ENCODE measurements around the gene ALPK3.

The ALPK3 gene

GRCh38 chr15:84798436-84798946 lies 18.7 kb upstream of the ALPK3 start:
- H3K36me3 ChIP-seq (ENCODE audit: control insufficient read depth, insufficient read depth, low read length): peaks cover 68% of the 10 kb centered on the region
- H3K4me3 ChIP-seq (ENCODE audit: low read depth, low read length): no peak overlapping the region
- H3K9me3 ChIP-seq (ENCODE audit: control insufficient read depth, insufficient read depth, low read length): no peaks in the 10 kb centered on the region
- H3K27me3 ChIP-seq (ENCODE audit: control insufficient read depth, insufficient read depth, low read length): no peaks in the 10 kb centered on the region
- no peaks in the 10 kb centered on the region for H3K4me1 ChIP-seq (ENCODE audit: control insufficient read depth, insufficient read depth, low read length)
- H3K9ac ChIP-seq (ENCODE audit: low read depth, low read length): no peak overlapping the region
- H3K27ac ChIP-seq (ENCODE audit: low read depth, low read length): no peak overlapping the region

- Histone ChIP-seq H3K36me3 (ENCODE audit: control insufficient read depth, insufficient read depth, low read length) (peaks cover 76% of the 10 kb centered on the region), H3K4me1 (ENCODE audit: control insufficient read depth, insufficient read depth, low read length) (no peaks in the 10 kb centered on the region), H3K4me3 (ENCODE audit: low read depth, low read length) (no peak overlapping the region), H3K27ac (ENCODE audit: low read depth, low read length) (no peak overlapping the region), H3K9ac (ENCODE audit: low read depth, low read length) (no peak overlapping the region), H3K27me3 (ENCODE audit: control insufficient read depth, insufficient read depth, low read length) (no peaks in the 10 kb centered on the region), H3K9me3 (ENCODE audit: control insufficient read depth, insufficient read depth, low read length) (no peaks in the 10 kb centered on the region)
Observed at GRCh38 chr15:84799511-84800187, 17.5 kb upstream of the ALPK3 start.

GRCh38 chr15:84800365-84800806 lies 16.8 kb upstream of the ALPK3 start:
- Histone ChIP-seq H3K4me1 (ENCODE audit: control insufficient read depth, insufficient read depth, low read length) (no peaks in the 10 kb centered on the region), H3K9me3 (ENCODE audit: control insufficient read depth, insufficient read depth, low read length) (no peaks in the 10 kb centered on the region), H3K27me3 (ENCODE audit: control insufficient read depth, insufficient read depth, low read length) (no peaks in the 10 kb centered on the region), H3K4me3 (ENCODE audit: low read depth, low read length) (no peak overlapping the region), H3K9ac (ENCODE audit: low read depth, low read length) (no peak overlapping the region), H3K27ac (ENCODE audit: low read depth, low read length) (no peak overlapping the region), H3K36me3 (ENCODE audit: control insufficient read depth, insufficient read depth, low read length) (peaks cover 79% of the 10 kb centered on the region)

GRCh38 chr15:84804005-84804900 lies 12.9 kb upstream of the ALPK3 start:
- H3K9me3 ChIP-seq (ENCODE audit: control insufficient read depth, insufficient read depth, low read length): no peaks in the 10 kb centered on the region
- H3K27ac ChIP-seq (ENCODE audit: low read depth, low read length): no peak overlapping the region
- H3K4me1 ChIP-seq (ENCODE audit: control insufficient read depth, insufficient read depth, low read length): no peaks in the 10 kb centered on the region
- no peaks in the 10 kb centered on the region for H3K27me3 ChIP-seq (ENCODE audit: control insufficient read depth, insufficient read depth, low read length)
- no peak overlapping the region for H3K9ac ChIP-seq (ENCODE audit: low read depth, low read length)
- H3K36me3 ChIP-seq (ENCODE audit: control insufficient read depth, insufficient read depth, low read length): peaks cover 54% of the 10 kb centered on the region
- no peak overlapping the region for H3K4me3 ChIP-seq (ENCODE audit: low read depth, low read length)

- H3K9ac ChIP-seq (ENCODE audit: low read depth, low read length): no peak overlapping the region
- no peak overlapping the region for H3K4me3 ChIP-seq (ENCODE audit: low read depth, low read length)
- no peaks in the 10 kb centered on the region for H3K9me3 ChIP-seq (ENCODE audit: control insufficient read depth, insufficient read depth, low read length)
- no peak overlapping the region for H3K27ac ChIP-seq (ENCODE audit: low read depth, low read length)
- no peaks in the 10 kb centered on the region for H3K4me1 ChIP-seq (ENCODE audit: control insufficient read depth, insufficient read depth, low read length)
- H3K36me3 ChIP-seq (ENCODE audit: control insufficient read depth, insufficient read depth, low read length): peaks cover 44% of the 10 kb centered on the region
- no peaks in the 10 kb centered on the region for H3K27me3 ChIP-seq (ENCODE audit: control insufficient read depth, insufficient read depth, low read length)
Observed at GRCh38 chr15:84805221-84805620, 11.9 kb upstream of the ALPK3 start.

GRCh38 chr15:84807228-84807627 lies 9.9 kb upstream of the ALPK3 start:
- no peaks in the 10 kb centered on the region for H3K9me3 ChIP-seq (ENCODE audit: control insufficient read depth, insufficient read depth, low read length)
- no peaks in the 10 kb centered on the region for H3K27me3 ChIP-seq (ENCODE audit: control insufficient read depth, insufficient read depth, low read length)
- H3K27ac ChIP-seq (ENCODE audit: low read depth, low read length): no peak overlapping the region
- no peak overlapping the region for H3K4me3 ChIP-seq (ENCODE audit: low read depth, low read length)
- no peak overlapping the region for H3K9ac ChIP-seq (ENCODE audit: low read depth, low read length)
- H3K4me1 ChIP-seq (ENCODE audit: control insufficient read depth, insufficient read depth, low read length): no peaks in the 10 kb centered on the region
- H3K36me3 ChIP-seq (ENCODE audit: control insufficient read depth, insufficient read depth, low read length): peaks cover 26% of the 10 kb centered on the region

GRCh38 chr15:84810073-84810840 lies 6.9 kb upstream of the ALPK3 start:
- Histone ChIP-seq H3K4me1 (ENCODE audit: control insufficient read depth, insufficient read depth, low read length) (no peaks in the 10 kb centered on the region), H3K27me3 (ENCODE audit: control insufficient read depth, insufficient read depth, low read length) (no peaks in the 10 kb centered on the region), H3K4me3 (ENCODE audit: low read depth, low read length) (no peak overlapping the region), H3K9ac (ENCODE audit: low read depth, low read length) (no peak overlapping the region), H3K27ac (ENCODE audit: low read depth, low read length) (no peak overlapping the region), H3K36me3 (ENCODE audit: control insufficient read depth, insufficient read depth, low read length) (peaks cover under 1% of the 10 kb centered on the region; the same call in 1 of the 2 replicates), H3K9me3 (ENCODE audit: control insufficient read depth, insufficient read depth, low read length) (no peaks in the 10 kb centered on the region)

- no peaks in the 10 kb centered on the region for H3K36me3 ChIP-seq (ENCODE audit: control insufficient read depth, insufficient read depth, low read length)
- H3K27me3 ChIP-seq (ENCODE audit: control insufficient read depth, insufficient read depth, low read length): no peaks in the 10 kb centered on the region
- no peak overlapping the region for H3K9ac ChIP-seq (ENCODE audit: low read depth, low read length)
- no peak overlapping the region for H3K4me3 ChIP-seq (ENCODE audit: low read depth, low read length)
- no peak overlapping the region for H3K27ac ChIP-seq (ENCODE audit: low read depth, low read length)
- H3K4me1 ChIP-seq (ENCODE audit: control insufficient read depth, insufficient read depth, low read length): no peaks in the 10 kb centered on the region
- no peaks in the 10 kb centered on the region for H3K9me3 ChIP-seq (ENCODE audit: control insufficient read depth, insufficient read depth, low read length)
Observed at GRCh38 chr15:84811151-84811550, 6.0 kb upstream of the ALPK3 start.

GRCh38 chr15:84811828-84812227 lies 5.3 kb upstream of the ALPK3 start:
- Histone ChIP-seq H3K36me3 (ENCODE audit: control insufficient read depth, insufficient read depth, low read length) (no peaks in the 10 kb centered on the region), H3K4me3 (ENCODE audit: low read depth, low read length) (no peak overlapping the region), H3K9ac (ENCODE audit: low read depth, low read length) (no peak overlapping the region), H3K4me1 (ENCODE audit: control insufficient read depth, insufficient read depth, low read length) (peaks cover 3% of the 10 kb centered on the region; the same call in 1 of the 2 replicates), H3K9me3 (ENCODE audit: control insufficient read depth, insufficient read depth, low read length) (no peaks in the 10 kb centered on the region), H3K27me3 (ENCODE audit: control insufficient read depth, insufficient read depth, low read length) (no peaks in the 10 kb centered on the region), H3K27ac (ENCODE audit: low read depth, low read length) (no peak overlapping the region)

- Histone ChIP-seq H3K9ac (ENCODE audit: low read depth, low read length) (no peak overlapping the region), H3K4me1 (ENCODE audit: control insufficient read depth, insufficient read depth, low read length) (peaks cover 6% of the 10 kb centered on the region), H3K9me3 (ENCODE audit: control insufficient read depth, insufficient read depth, low read length) (no peaks in the 10 kb centered on the region), H3K27ac (ENCODE audit: low read depth, low read length) (no peak overlapping the region), H3K36me3 (ENCODE audit: control insufficient read depth, insufficient read depth, low read length) (no peaks in the 10 kb centered on the region), H3K4me3 (ENCODE audit: low read depth, low read length) (no peak overlapping the region), H3K27me3 (ENCODE audit: control insufficient read depth, insufficient read depth, low read length) (no peaks in the 10 kb centered on the region)
Observed at GRCh38 chr15:84812842-84813241, 4.3 kb upstream of the ALPK3 start.
